ENCODE results near the gene ARHGAP1.

- TF ChIP-seq CTCF (IDR thresholded peaks at IDR 0.05) (no peak), EZH2phosphoT487 (IDR thresholded peaks at IDR 0.05) (no peak)
Measured at GRCh38 chr11:46641639-46642038, 58.8 kb downstream of the ARHGAP1 start.

Data from neural progenitor cell (in vitro differentiated cells).